Left kidney (tissue), 2 donors: ENCODE measurements around the gene DEPDC1B. TPM values are rescaled to one million over a fixed set of nuclear protein-coding genes. Genes with fewer than 3 reads are reported as not detected.
"Not testable (repeated sequence)": the region's sequence is repeated elsewhere in the genome, so short reads cannot be mapped to it uniquely, and the experiment has no call there.

Source experiments
- DNase-seq: peaks from one replicate; pipeline ENCODE4 v3.0.0-alpha.2; 2013
- polyA plus RNA-seq: library from polyadenylated mRNA; unstranded; fragments of 120-200 nt; gene quantifications from one replicate; pipeline ENCODE4 v1.2.1, GENCODE V29; 2013; ENCODE audit not compliant: insufficient read length

Gene DEPDC1B
- polyA plus RNA-seq, 1 donor = 35.0 TPM

DNA sequence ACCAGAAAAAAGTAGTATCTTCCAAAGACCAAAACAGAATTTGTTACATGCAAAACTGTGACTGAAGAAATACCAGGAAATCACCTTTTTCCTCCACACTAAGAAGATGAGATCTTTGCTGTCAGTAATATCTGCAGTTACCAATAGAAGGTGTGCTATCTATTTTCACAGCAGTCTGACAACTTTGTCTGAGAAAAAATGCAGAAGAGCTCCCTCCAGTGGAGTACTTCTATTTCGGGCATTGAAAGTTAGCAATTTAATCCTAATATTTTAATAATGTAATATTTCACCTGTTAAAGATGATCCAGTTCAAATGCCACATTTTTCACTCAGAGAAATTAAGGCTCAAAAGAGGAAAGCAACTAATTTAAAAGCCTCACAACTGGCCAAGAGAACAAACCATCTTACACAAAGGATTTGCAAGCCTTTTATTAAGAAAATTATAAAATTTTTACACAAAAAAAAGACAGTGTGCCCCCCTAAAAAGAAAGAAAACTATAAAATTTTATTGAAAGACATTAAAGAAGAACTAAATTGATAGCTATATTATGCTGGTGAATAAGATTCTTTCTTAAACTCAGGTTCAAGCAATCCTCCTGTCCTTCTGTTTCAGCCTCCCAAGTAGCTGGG lies 50.6 kb downstream of the DEPDC1B start:
- DNase-seq = no peak

DNA sequence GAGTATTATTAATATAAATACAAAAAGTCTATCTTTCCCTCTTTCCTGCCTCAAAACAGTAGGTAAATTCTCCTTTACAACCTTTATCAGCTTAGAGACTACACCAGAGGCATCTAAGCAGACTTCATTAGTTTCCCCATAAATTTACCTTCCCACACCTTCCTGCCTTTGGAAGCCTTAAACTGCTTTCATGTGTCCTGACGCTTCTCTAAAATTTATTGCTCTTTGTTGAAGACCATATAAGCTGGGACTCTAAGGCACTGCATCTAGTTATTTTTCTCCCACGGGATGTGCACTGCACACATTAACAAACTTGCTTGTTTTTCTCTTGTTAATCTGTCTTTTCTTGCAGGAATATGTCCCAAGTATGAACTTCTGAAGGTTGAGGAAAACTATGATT lies 51.8 kb downstream of the DEPDC1B start:
- DNase-seq = peak; percentile 24

DNA sequence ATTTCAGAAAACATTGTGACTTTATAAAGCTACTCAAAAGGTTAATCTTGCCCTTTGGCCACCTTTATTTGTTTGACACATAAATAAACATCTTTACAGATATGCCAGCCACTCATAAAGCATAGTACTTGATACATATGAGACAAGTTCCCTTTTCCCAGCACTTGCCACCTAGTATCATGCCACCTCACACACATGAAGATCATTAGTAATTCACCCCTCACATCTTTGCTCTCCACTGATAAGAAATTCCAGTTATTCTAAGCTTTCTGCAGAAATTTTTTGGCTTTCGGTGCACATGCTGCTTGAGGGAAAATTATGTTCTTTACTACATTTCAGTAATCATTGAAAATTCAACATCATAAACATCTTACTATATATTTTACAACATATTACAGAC lies 59.1 kb downstream of the DEPDC1B start:
- no peak for DNase-seq

DNA sequence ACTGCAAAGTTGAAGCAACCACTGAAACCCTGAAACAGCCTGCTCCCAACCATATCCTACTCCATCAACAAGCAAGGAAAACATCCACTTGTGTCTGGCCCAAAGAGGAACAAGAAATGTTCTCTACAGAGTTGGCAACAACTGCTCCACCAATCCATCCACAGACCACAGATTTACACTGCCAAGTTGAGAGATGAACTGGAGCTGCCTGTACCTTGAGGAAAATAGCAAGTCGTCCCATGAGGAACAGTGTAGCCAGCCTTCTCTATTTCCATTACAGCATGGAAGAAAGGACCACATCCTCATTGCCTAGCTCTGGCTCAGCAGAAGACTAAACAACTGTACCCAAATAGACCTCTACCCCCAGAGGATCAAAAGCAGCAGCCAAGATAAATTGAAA lies 60.4 kb downstream of the DEPDC1B start:
- DNase-seq = no peak

DNA sequence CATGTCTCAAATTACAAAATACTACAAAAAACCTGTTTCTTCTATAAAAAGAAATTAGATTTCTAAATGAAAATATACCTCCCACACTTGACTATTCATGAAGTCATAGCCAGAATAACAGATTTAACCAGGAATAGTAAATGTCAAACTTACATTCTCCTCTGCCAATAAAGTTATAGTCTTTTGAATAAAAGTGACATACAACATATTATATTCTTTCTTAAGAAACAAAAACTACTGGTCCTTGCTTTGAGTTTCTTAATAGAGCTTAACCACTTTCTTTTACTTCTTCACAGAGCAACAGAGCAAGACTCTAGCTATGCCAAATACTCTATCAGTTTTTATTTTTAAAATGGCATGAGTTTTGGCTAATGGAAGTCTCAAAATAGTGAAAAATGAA lies 61.7 kb downstream of the DEPDC1B start:
- no peak for DNase-seq

- no peak for DNase-seq
Observed at GRCh38 chr5:60636644-60637043, 63.3 kb downstream of the DEPDC1B start.

GRCh38 chr5:60636001-60636400 lies 64.0 kb downstream of the DEPDC1B start:
- no peak for DNase-seq

GRCh38 chr5:60634051-60634450 lies 65.9 kb downstream of the DEPDC1B start:
- DNase-seq = no peak

GRCh38 chr5:60633341-60633740 lies 66.6 kb downstream of the DEPDC1B start:
- DNase-seq = no peak

- DNase-seq = no peak
Observed at GRCh38 chr5:60632153-60632552, 67.8 kb downstream of the DEPDC1B start.

DNA sequence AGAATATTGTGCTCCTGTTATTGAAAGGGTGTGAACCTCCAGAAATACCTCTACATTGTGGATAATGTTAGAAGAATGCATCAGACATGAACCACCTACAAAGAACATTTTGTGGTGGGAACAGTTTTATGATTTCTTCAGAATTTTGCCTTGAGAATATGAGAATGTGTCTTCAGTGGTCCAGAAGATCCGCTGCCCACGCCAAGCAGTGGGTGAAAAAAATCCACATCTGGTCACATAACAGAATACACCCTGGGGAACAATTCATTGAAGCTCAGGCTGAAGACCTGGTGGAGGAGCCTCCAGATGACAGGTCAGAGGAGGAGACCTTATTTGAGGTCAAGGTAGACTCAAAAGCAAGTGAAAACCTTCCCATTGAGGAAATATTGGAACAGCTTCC lies 69.1 kb downstream of the DEPDC1B start:
- no peak for DNase-seq

DNA sequence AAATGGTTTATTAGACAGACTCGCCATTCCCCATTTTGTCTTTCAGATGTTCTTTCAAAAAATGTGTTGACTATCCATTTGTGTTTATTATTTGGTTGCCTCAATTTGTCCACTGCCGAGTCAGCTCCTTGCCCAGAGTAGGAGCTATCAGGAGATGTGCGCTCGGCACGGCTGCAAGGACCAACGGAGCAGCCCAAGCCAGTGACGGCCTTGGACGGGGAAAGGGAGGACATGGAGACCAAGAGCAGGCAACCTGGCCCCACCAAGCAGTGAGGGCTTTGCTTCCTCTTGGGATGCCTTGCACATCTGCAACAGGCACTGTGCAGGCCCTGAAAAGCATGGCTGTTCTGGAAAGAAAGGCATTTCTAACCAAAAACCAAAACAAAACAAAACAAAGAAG lies 69.8 kb downstream of the DEPDC1B start:
- DNase-seq = no peak

DNA sequence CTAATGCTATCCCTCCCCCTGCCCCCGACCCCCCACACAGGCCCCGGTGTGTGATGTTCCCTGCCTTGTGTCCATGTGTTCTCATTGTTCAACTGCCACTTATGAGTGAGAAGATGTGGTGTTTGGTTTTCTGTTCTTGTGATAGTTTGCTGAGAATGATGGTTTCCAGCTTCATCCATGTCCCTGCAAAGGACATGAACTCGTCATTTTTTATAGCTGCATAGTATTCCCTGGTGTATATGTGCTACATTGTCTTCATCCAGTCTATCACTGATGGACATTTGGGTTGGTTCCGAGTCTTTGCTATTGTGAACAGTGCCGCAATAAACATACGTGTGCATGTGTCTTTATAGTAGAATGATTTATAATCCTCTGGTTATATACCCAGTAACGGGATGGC lies 75.1 kb downstream of the DEPDC1B start:
- DNase-seq = not testable (repeated sequence)

DNA sequence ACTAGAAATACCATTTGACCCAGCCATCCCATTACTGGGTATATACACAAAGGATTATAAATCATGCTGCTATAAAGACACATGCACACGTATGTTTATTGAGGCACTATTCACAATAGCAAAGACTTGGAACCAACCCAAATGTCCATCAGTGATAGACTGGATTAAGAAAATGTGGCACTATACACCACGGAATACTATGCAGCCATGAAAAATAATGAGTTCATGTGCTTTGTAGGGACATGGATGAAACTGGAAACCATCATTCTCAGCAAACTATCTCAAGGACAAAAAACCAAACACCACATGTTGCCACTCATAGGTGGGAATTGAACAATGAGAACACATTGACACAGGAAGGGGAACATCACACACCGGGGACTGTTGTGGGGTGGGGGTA lies 79.2 kb downstream of the DEPDC1B start:
- not testable (repeated sequence) for DNase-seq

GRCh38 chr5:60613826-60614225 lies 86.1 kb downstream of the DEPDC1B start:
- no peak for DNase-seq

- no peak for DNase-seq
Observed at GRCh38 chr5:60611099-60611740, 88.7 kb downstream of the DEPDC1B start.

DNA sequence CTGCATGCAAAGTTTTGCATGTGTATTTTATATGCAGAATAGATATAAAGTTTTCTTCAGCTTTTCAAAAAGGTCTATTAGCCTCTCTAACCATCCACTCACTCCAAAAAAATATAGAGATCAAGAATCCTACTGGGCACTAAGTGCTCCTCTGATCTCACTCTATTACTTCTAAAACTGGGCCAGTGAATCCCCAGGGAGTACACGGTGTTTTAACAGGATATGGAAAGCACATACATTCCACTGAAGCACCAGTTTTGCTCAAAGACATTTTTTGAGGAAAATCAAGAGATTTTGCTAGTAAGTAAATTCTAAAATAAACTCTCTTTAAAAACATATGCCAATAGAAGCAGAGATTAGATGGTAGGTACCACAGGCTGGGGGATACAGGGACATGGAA lies 95.2 kb downstream of the DEPDC1B start:
- DNase-seq = no peak

GRCh38 chr5:60598424-60598823 lies 101.5 kb downstream of the DEPDC1B start:
- DNase-seq = no peak

GRCh38 chr5:60597572-60598320 lies 102.2 kb downstream of the DEPDC1B start:
- DNase-seq = no peak

DNA sequence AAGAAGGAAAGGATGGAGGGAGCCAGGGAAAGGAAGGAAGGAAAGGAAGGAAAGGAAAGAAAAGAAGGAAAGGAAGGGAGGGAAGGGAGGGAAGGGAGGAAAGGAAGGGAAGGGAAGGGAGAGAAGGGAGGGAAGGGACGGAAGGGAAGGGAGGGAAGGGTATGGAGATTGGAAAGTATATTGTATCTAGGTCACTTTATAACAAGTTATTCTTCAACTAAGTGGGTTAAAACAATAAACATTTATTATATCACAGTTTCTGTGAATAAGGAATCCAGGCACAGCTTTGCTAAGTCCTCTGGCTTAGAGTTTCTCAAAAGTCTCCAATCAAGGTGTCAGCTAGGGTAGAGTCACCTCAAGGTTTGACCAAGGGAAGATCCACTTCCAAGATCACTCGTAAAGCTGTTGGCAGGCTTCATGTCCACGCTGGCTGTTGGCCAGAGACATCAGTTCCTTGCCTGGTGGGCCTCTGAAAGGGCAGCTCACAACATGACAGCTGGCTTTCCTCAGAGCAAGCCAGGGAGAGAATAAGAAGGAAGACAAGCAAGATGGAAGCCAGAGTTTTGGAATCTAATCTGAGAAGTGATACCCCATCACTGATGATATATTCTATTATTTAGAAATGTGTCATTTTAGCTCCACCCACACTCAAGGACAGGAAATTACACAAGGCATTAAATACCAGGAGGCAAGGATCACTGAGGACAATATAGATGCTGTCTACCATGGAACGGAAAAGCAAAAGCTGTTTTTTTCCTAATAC lies 105.1 kb downstream of the DEPDC1B start:
- DNase-seq = no peak

DNA sequence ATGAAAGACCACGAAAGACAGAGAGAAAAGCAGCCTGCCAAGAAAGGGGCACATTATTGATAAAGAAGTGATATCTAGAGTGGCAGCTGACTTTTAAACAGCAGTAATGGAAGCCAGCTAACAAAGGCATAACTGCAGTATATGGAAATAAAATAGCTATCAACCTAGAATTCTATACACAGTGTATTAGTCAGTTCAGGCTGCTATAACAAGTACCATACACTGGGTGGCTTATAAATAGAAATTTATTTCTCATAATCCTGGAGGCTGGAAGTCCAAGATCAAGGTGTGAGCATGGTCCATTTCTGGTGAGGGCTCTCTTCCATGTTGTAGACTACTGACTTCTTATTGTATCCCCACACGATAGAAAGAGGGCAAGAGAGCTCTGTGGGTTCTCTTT lies 109.8 kb downstream of the DEPDC1B start:
- DNase-seq = no peak

DNA sequence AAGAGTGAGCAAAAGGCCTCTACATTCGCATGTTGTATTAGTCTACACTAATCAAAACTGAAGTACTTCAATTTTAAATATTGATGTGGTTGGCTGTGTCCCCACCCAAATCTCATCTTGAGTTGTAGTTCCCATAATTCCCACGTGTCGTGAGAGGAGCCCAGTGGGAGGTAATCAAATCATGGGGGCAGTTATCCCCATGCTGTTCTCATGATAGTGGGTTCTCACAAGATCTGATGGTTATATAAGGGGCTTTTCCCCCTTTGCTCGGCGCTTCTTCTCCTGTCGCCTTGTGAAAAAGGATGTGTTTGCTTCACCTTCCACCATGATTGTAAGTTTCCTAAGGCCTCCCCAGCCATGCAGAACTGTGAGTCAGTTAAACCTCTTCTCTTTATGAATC lies 112.7 kb downstream of the DEPDC1B start:
- not testable (repeated sequence) for DNase-seq
